Measurements from ENCODE around the gene MPI.

GRCh38 chr15:74845581-74845980 is 44.3 kb upstream of the MPI start:
- no peak for TF ChIP-seq CTCF (IDR thresholded peaks at IDR 0.05)
- no peak for TF ChIP-seq EZH2 (IDR thresholded peaks at IDR 0.05)
- no peak for TF ChIP-seq EZH2phosphoT487 (IDR thresholded peaks at IDR 0.05)
